Left ventricle myocardium inferior (tissue), 1 donor: ENCODE measurements around the gene PRODH. TPM values are rescaled to one million over a fixed set of nuclear protein-coding genes. Genes with fewer than 3 reads are reported as not detected.

ENCODE experiments used
- DNase-seq: peaks from one replicate; pipeline ENCODE4 v3.0.0-alpha.2; 2020
- H3K27ac ChIP-seq: fragments of 200-600 bp; replicated peaks from 2 replicates; pipeline ENCODE4 v1.8.0; 2021
- H3K27me3 ChIP-seq: fragments of 200-600 bp; 2 replicates; pipeline ENCODE4 v1.8.0; 2021; ENCODE audit warnings: low read depth
- H3K36me3 ChIP-seq: fragments of 200-600 bp; 2 replicates; pipeline ENCODE4 v1.8.0; 2021
- H3K4me1 ChIP-seq: fragments of 200-600 bp; 2 replicates; pipeline ENCODE4 v1.8.0; 2021
- H3K4me3 ChIP-seq: fragments of 200-600 bp; 2 replicates; pipeline ENCODE4 v1.8.0; 2021; ENCODE audit warnings: mild to moderate bottlenecking, moderate library complexity
- H3K9me3 ChIP-seq: fragments of 200-600 bp; replicated peaks from 2 replicates; pipeline ENCODE4 v1.8.0; 2021
- intact Hi-C: fragments of 100-400 bp; cut with micrococcal nuclease; formaldehyde crosslinking; loops from one replicate; pipeline ENCODE4 v1.11.0; 2022
- long read RNA-seq: library from polyadenylated mRNA; unstranded; transcript quantifications from one replicate; pipeline ENCODE4 v2.0.0, GENCODE V29; 2021
- total RNA-seq: library from RNA; stranded (reverse); fragmentation: NEBNext Ultra II Directional; extraction: Animal tissue kit (Norgen Biotek cat#: 25700); gene quantifications from one replicate; pipeline ENCODE4 v1.2.1, GENCODE V29; 2021
- TF ChIP-seq, protein P1 (sequence below): fragments of 200-600 bp; IDR thresholded peaks from 2 replicates; pipeline ENCODE4 v1.8.0; 2021; ENCODE audit warnings: antibody characterized with exemption, mild to moderate bottlenecking, borderline replicate concordance
- donor health status: DM: no; HTN: yes; CAD: no; lungs with severe emphysema.

Gene PRODH, protein sequence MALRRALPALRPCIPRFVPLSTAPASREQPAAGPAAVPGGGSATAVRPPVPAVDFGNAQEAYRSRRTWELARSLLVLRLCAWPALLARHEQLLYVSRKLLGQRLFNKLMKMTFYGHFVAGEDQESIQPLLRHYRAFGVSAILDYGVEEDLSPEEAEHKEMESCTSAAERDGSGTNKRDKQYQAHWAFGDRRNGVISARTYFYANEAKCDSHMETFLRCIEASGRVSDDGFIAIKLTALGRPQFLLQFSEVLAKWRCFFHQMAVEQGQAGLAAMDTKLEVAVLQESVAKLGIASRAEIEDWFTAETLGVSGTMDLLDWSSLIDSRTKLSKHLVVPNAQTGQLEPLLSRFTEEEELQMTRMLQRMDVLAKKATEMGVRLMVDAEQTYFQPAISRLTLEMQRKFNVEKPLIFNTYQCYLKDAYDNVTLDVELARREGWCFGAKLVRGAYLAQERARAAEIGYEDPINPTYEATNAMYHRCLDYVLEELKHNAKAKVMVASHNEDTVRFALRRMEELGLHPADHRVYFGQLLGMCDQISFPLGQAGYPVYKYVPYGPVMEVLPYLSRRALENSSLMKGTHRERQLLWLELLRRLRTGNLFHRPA
- 13.3 TPM for total RNA-seq
- long read RNA-seq, partial matches to known transcripts: 1 of 1 reads
- long read RNA-seq, other reads (novel, unspliced or antisense): 0 of 1 reads

DNA sequence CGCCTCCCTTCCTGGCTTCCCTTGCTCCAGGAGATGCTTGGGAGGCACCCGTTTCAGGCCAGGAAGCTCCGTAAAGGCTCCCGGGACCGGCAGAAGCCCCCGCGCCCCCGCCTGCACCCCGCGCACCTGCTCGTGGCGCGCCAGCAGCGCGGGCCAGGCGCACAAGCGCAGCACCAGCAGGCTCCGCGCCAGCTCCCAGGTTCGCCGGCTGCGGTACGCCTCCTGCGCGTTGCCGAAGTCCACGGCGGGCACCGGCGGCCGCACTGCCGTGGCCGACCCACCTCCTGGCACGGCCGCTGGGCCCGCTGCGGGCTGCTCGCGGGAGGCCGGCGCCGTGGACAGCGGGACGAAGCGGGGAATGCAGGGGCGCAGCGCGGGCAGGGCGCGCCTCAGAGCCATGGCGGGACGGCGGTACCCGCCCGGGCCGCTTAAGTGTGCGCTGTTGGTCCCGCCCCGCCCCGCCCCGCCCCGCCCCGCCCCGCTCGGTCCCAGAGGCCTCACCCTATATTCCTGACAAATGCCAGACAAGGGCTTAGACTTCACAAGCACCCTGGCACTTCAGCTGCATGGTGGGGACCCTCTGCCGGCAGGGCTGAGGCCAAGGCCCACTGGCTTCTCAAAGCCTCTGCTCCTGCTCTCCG, at the start of gene PRODH:
TSS of gene PRODH (minus strand) at position 405 of the 641 bp plus-strand sequence. CDS start at position 399, 6 bp downstream.
- Histone ChIP-seq H3K36me3 (no peaks in the 10 kb centered on the region), H3K27me3 (no peaks in the 10 kb centered on the region), H3K27ac (no peak within 1 kb of the TSS), H3K9me3 (no peaks in the 10 kb centered on the region), H3K4me1 (no peaks in the 10 kb centered on the region), H3K4me3 (no peak within 1 kb of the TSS)
- intact Hi-C loops: no loop called here
- DNase-seq: no peak
- TF ChIP-seq, protein P1, sequence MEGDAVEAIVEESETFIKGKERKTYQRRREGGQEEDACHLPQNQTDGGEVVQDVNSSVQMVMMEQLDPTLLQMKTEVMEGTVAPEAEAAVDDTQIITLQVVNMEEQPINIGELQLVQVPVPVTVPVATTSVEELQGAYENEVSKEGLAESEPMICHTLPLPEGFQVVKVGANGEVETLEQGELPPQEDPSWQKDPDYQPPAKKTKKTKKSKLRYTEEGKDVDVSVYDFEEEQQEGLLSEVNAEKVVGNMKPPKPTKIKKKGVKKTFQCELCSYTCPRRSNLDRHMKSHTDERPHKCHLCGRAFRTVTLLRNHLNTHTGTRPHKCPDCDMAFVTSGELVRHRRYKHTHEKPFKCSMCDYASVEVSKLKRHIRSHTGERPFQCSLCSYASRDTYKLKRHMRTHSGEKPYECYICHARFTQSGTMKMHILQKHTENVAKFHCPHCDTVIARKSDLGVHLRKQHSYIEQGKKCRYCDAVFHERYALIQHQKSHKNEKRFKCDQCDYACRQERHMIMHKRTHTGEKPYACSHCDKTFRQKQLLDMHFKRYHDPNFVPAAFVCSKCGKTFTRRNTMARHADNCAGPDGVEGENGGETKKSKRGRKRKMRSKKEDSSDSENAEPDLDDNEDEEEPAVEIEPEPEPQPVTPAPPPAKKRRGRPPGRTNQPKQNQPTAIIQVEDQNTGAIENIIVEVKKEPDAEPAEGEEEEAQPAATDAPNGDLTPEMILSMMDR: no peak

DNA sequence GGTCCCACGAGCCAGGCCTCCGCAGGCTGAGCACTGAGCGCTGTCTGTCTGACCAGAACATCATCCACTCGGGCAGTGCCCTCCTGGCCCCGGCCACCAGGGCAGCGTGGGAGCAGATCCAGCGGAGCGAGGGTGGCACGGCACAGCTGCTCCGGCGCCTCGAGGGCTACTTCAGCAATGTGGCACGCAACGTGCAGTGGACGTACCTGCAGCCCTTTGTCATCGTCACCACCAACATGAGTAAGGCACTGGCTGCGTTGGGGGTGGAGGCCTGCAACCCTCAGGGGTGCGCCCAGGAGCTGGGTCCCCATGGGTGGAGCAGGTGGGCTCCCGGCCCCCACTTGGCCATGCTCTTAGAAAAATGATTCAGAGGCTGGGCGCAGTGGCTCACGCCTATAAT, 49.7 kb upstream of the PRODH start:
- TF ChIP-seq, protein P1: no peak
- Histone ChIP-seq H3K36me3 (no peaks in the 10 kb centered on the region), H3K27ac (no peak overlapping the region), H3K4me1 (no peaks in the 10 kb centered on the region), H3K9me3 (peaks cover 5% of the 10 kb centered on the region), H3K4me3 (no peak overlapping the region), H3K27me3 (peaks cover 17% of the 10 kb centered on the region)
- DNase-seq: no peak
- intact Hi-C loops: no loop called here

DNA sequence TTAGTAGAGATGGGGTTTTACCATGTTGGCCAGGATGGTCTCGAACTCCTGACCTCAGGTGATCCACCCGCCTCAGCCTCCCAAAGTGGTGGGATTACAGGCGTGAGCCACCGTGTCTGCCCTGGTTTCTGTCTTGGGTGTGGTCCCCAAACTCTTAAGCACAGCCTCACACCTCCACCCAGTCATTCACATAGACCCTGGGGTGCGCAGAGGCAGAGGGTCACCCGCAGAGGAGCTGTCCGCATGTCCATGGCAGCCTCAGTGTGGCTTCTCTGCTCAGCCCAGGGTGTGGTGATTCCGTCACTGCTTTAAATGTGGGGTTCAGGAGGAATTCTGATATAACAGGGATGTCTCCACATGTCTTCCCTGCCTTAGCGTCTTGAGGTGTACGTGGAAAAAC, 48.5 kb upstream of the PRODH start:
- H3K4me1 ChIP-seq: no peaks in the 10 kb centered on the region
- intact Hi-C loops: no loop called here
- no peak for DNase-seq
- TF ChIP-seq, protein P1: no peak
- H3K36me3 ChIP-seq: no peaks in the 10 kb centered on the region
- no peak overlapping the region for H3K27ac ChIP-seq
- H3K4me3 ChIP-seq: no peak overlapping the region
- peaks cover 9% of the 10 kb centered on the region for H3K27me3 ChIP-seq
- peaks cover 13% of the 10 kb centered on the region for H3K9me3 ChIP-seq

DNA sequence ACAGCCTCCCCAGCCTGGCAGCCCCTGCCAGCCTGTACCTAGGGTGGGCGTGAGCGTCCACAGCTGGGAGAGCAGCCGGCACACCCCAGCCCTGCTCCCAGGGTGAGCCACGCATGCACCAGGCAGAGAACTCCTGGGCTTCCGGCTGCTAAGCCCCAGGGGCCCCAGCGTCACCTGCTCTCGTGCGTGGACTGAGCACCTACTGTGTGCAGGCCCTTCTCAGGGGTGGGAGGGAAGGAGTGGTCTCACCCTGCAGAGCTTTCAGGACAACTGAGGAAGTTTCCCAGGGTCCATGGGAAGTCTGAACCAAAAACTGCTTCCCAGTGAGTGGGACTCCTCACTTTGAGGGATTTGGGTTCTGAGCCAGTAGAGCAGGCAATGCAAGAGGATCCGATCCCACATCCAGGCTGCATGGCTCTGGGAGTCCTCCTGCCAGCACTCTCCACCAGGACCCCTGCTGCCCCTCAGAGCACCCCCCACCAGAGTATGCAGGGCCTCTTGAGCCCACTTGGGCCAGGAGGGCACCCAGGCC, 47.1 kb upstream of the PRODH start:
- Histone ChIP-seq H3K27ac (no peak overlapping the region), H3K4me1 (no peaks in the 10 kb centered on the region), H3K9me3 (peaks cover 13% of the 10 kb centered on the region), H3K27me3 (peaks cover 5% of the 10 kb centered on the region), H3K4me3 (no peak overlapping the region), H3K36me3 (no peaks in the 10 kb centered on the region)
- no peak for DNase-seq
- TF ChIP-seq, protein P1: no peak
- intact Hi-C loops: no loop called here

DNA sequence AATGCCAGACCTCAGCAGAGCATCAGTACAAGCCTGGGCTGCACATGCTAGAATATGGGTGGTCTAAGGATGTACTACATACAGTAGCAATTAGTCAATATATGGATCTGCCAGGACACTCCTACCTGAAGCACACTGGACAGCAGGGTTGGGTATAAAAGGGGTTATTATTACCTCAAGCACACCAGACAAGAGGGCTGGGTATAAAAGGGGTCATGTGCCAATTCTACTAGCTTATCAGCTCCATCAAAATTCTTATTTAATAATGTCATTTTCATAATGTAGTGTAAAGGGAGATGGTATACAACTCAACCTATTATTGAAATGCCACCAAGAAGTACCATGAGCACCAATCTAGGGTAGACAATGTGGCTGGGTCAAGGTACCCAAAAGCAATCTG, 44.7 kb upstream of the PRODH start:
- no peak for DNase-seq
- H3K27ac ChIP-seq: no peak overlapping the region
- H3K36me3 ChIP-seq: no peaks in the 10 kb centered on the region
- H3K4me1 ChIP-seq: no peaks in the 10 kb centered on the region
- H3K4me3 ChIP-seq: no peak overlapping the region
- TF ChIP-seq, protein P1: no peak
- H3K9me3 ChIP-seq: peaks cover 15% of the 10 kb centered on the region
- H3K27me3 ChIP-seq: no peaks in the 10 kb centered on the region
- intact Hi-C loops: no loop called here
